HFF-Myc (cell line): ENCODE data around the gene EOGT.

Experiments used
- DNase-seq: peaks from one replicate; pipeline ENCODE4 v3.0.0-alpha.2; 2011; ENCODE audit warnings: low read depth; ENCODE audit errors: extremely low read depth
- H3K4me3 ChIP-seq: replicated peaks from 2 replicates; pipeline ENCODE4 v1.5.1; 2011; ENCODE audit warnings: low read depth, mild to moderate bottlenecking, control low read depth, low read length
- CTCF ChIP-seq: IDR thresholded peaks from 2 replicates; pipeline ENCODE4 v1.5.1; 2012; ENCODE audit warnings: mild to moderate bottlenecking, low read depth, low read length, control low read depth; ENCODE audit errors: missing control alignments

Gene EOGT

GRCh38 chr3:68964694-68965093, 48.8 kb downstream of the EOGT start:
- no peak for TF ChIP-seq CTCF
- no peak overlapping the region for H3K4me3 ChIP-seq
- DNase-seq, result no peak

GRCh38 chr3:68963891-68964290, 49.6 kb downstream of the EOGT start:
- H3K4me3 ChIP-seq, result no peak overlapping the region
- TF ChIP-seq CTCF, result no peak
- DNase-seq, result no peak

- DNase-seq, result no peak
- TF ChIP-seq CTCF, result no peak
- H3K4me3 ChIP-seq, result no peak overlapping the region
Measured at GRCh38 chr3:68963376-68963775, 50.1 kb downstream of the EOGT start.

- no peak for DNase-seq
- no peak overlapping the region for H3K4me3 ChIP-seq
- TF ChIP-seq CTCF, result no peak
Measured at GRCh38 chr3:68958932-68959331, 54.6 kb downstream of the EOGT start.

GRCh38 chr3:68957895-68958294, 55.6 kb downstream of the EOGT start:
- DNase-seq, result no peak
- no peak for TF ChIP-seq CTCF

GRCh38 chr3:68953816-68954444, 59.6 kb downstream of the EOGT start:
- no peak for DNase-seq
- H3K4me3 ChIP-seq, result no peak overlapping the region
- no peak for TF ChIP-seq CTCF

More at GRCh38 chr3:68957895-68958294, 55.6 kb downstream of the EOGT start:
- H3K4me3 ChIP-seq, result no peak overlapping the region

- no peak overlapping the region for H3K4me3 ChIP-seq
- no peak for DNase-seq
- no peak for TF ChIP-seq CTCF
Measured at GRCh38 chr3:68945225-68945624, 68.3 kb downstream of the EOGT start.
